ENCODE measurements around the gene VWA3A.
"Not testable (repeated sequence)": the region's sequence is repeated elsewhere in the genome, so short reads cannot be mapped to it uniquely, and the experiment has no call there.

Gene VWA3A

DNA sequence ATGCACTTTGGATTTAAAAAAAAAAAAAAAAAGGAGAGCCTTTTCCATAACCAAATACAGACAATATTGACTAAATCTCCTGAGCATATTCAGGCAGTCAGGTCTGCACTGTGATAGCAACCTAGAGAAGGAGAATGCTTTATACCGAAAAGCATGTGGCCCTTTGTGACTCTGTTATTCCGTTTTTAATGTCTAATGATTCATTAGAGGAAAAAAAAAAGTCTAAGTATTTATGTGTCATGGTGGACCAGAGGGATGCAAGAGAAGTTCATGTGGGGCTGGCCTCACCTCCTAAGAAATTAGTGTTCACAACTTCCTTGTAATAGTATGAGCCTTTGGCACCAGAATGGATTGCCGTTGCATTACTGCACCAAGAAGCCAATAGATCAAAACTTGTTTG is 11.3 kb upstream of the VWA3A start:
- FAIRE-seq = no peak
- DNase-seq (ENCODE audit: low spot score) = no peak

DNA sequence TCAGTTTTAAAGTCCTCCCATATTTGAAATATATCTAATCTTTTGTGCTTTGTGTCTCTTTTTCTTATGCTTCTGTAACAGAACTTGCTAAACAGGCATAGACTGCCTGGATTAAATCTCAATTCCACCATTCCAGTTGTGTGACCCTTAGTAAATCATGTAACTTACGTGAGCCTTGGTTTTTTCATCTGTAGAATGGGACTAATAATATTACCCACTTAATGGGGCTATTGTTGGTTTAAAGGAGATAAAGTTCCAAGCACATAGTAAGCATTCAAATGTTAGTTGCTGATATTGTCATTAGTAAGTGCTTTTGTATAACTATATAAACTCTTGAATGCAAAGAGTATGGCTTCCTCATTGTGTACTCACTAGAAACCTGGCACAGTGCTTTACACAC is 5.9 kb upstream of the VWA3A start:
- no peak for FAIRE-seq
- DNase-seq (ENCODE audit: low spot score) = no peak

DNA sequence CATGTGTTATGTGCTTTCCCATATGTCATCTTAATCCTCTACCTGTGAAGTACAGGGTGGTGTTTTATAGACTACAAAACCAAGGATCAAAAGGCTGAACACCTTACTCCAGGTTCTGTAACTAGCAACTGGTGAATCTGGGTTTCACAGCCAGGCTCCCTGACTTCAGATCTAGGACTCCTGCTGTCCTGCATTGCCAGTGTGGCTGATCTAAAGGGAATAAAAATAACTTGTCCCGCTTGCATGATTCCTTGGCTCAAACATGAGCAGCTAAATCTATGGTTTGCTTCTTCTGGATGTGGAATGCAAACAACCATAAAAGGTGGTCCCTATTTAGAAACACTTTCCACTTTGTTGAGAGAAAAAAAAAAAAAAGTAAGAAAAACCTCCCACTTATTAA is 3.7 kb upstream of the VWA3A start:
- FAIRE-seq (no peak), DNase-seq (ENCODE audit: low spot score) (no peak)

DNA sequence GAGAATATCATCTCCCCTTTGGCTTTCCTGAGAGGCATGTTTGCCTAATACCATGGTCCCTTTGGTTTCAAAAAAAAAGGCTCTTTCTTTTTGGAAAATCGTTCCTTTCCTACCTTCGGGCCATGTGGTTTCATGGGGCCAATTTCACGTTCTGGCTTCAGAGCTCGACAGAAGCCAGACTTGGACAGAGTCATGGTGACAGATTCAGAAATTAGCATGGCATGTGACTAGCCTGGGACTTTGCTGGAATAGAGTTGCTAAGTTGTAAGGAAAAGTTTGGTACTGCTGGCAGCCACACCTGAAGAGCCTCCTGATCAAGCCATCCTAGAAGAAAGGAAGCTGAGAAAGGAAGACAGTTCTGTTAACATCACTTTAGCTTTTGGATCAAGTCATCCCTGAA is 2.4 kb upstream of the VWA3A start:
- no peak for FAIRE-seq
- no peak for DNase-seq (ENCODE audit: low spot score)

DNA sequence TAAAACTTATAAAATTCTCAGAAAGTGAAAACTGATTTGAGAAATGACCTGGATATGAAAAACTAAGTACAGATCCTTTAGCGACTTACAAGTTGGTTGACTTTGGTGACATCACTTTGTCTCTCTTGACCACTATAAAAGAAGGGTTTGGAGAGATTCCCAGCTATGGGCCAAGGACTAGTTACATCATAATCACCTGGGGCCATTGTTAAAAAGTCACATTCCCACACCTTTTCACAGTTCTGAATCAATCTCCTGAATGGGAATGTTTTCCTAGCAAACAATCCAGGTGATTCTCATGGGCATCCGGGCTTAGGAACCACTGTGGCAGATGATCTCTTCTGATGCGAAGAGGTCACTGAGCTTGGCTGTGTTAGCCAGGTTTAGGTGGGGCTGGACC is 620 bp upstream of the VWA3A start:
- no peak for FAIRE-seq
- DNase-seq (ENCODE audit: low spot score) = no peak

DNA sequence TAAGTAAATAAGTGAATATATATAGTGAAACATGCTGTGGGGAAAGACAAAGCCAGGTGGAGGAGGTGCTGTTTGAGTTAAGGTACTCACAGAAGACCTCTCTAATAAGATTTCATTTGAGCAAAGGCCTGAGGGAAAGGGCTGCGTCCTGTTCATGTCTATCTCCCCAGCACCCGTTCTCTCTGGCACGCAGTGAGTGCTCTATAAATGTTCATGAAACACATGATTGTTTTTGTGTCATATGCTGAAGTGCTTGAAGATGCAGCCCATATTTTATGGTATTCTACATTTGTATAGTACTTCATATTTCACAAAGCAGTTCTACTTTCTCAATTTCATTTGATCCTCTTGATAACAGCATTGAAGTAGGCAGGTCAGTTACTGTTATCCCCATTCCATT is 990 bp downstream of the VWA3A start:
- no peak for DNase-seq (ENCODE audit: low spot score)
- FAIRE-seq = no peak

DNA sequence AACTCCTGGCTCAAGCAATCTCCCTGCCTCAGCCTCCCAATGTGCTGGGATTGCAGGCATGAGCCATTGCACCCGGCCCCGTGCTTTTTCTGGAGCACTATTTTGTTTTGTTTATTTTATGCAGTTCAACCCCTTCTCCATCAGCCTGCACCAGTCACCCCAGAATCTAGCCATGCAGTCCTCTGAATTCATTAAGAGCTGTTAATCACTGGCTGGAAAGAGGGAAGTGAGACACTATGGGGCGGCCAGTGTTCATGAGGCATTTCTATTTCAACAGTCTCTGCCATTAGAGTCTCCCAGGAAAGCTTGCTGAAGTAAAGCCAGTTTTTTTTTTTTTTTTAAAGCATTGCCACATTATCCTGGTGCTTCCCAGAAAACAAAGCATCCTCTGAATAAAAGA is 1.7 kb downstream of the VWA3A start:
- no peak for FAIRE-seq
- DNase-seq (ENCODE audit: low spot score) = no peak

DNA sequence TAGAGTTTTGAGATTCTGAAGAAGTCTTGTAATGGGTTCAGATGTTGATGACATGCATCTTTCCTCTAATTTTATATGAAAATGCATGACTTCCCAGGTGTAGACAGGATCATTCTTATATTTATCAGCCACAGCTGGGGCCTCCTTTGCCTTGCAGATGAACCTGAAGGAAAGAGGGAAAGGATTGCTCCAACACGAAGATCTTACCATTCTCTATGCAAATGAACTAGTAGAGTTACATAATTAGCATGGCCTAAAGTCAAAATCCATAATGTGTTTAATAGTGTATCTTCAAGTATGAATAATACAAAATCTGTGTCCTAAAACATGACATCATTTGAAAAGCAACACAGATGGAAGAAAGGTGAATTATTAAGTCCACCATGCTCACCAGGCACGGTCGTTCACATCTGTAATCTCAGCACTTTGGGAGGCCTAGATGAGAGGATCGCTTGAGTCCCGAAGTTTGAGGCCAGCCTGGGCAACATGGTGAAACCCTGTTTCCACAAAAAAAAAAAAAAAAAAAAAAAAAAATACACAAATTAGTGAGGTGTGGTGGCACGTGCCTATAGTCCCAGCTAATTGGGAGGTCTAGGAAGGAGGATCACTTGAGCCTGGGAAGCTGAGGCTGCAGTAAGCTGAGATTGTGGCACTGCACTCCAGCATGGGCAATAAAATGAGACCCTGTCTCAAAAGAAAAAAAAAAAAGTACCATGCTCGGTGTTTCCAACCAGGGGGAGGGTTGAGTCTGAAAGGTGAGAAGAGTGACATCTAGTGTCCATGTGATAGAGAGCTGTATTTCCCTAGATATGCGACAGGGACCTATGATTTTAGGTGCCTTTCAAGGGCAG is 6.3 kb downstream of the VWA3A start:
- no peak for FAIRE-seq
- DNase-seq (ENCODE audit: low spot score) = peak; percentile 40

DNA sequence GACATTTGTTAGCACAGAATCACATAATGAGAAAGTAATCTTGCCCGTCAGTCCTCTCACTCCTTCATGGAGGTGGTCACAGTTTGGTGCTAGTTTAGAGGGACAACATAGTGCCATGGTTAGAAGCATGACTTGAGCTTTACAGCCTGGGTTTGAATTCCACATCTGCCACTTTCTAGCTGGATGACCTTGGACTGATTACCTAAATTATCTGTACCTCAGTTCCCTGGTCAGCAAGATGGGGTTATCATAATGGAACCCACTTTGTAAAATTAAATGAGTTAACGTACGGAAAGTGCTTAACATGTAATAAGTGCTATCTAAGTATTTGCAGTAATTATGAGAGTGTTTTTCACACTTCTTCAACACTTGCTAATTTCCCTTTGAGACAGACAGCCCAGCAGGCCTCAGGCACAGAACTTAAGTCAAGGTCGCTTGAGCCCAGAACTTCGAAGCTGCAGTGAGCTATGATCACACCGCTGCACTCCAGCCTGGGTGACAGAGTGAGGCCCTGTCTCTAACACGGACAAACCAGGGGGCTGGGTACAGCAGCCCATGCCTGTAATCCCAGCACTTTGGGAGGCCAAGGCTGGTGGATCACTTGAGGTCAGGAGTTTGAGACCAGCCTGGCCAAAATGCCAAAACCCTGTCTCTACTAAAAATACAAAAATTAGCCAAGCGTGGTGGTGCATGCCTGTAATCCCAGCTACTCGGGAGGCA is 7.1 kb downstream of the VWA3A start:
- FAIRE-seq = no peak

DNA sequence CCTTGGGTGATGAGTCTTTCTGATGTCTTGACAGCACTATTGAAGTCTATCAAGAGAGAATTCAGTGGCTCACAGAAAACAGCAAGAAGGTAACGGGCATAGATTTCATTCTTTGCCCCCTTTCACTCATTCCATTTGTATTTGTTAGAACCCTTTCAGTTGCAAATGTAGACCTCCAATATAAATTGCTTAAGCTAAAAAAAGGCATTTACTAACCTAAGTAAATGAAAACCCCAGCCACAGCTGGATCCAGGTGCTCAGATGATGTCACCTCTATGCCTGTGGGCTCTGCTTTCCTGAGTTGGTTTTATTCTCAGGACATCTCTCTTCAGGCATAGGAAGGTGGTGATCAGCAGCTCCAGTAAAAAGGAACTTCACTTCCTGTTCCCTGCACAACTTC is 11.1 kb downstream of the VWA3A start:
- DNase-seq (ENCODE audit: low spot score) (no peak), FAIRE-seq (no peak)

More for the DNA sequence above, 7.1 kb downstream of the VWA3A start:
- no peak for DNase-seq (ENCODE audit: low spot score)

DNA sequence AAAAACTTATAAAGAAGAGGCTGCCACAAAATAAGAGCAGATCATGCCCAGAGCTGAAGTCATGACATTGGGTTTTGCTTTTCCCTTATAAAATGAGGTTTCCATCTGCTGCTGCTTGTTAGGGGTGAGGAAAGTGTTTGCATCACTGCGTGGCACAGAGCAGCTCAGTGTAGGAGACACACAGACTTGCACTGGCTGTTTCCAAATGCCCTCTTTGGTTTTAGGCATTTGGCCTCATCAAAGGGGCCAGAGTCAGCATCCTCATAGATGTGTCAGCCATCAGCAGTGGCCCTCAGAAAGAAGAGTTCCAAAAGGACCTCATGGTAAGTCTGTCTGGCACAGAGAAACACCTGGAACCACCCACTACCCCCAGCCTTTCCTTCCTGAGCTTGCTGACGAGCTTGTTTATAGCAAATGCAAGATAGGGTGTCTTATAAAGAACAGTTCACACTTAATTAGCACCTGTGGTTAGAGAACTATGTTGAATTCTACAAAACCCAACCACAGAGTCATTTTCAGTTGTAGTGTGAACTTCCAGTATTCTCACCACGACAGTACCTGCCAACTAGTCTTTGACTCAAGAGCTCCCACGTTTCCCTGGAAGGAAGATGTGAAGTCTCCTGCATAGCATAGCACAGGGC is 17.0 kb downstream of the VWA3A start:
- no peak for FAIRE-seq
- DNase-seq (ENCODE audit: low spot score) = no peak

DNA sequence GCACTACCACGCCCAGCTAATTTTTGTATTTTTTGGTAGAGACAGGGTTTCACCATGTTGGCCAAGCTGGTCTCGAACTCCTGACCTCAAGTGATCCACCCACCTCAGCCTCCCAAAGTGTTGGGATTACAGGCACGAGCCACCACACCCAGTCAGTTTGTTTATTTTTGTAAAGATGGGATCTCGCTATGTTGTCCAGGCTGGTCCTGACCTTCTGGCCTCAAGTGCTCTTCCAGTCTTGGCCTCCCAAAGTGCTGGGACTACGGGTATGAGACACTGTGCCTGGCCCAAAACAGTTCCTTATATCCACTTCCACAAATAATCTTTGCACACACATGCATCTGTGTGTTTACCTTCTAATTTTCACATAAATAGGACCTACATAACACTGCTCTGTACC is 19.3 kb downstream of the VWA3A start:
- FAIRE-seq; DNase-seq (ENCODE audit: low spot score): not testable (repeated sequence)

DNA sequence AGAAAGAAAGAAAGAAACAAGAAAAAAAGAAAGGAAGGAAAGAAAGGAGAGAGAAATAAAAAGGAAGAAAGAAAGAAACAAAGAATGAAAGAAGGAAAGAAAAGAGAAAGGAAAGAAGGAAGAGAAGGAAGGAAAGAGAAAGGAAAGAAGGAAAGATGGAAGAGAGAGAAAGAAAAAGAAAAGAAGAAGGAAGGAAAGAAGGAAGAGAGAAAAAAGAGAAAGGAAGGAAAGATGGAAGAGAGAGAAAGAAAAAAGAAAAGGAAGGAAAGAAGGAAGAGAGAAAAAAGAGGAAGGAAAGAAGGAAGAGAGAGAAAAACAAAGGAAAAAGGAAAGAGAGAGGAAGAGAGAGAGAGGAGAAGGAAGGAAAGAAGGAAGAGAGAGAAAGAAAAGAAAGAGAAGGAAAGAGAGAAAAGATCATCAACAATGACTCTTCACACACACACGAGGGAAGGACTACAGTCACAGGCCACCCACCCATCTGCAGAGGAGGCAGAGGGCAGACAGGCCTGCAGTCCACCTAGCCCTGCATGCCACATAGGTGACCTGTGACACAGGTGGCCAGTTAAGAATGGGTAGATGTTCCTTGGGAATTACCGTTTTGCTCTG is 23.9 kb downstream of the VWA3A start:
- DNase-seq (ENCODE audit: low spot score) (no peak), FAIRE-seq (no peak)

DNA sequence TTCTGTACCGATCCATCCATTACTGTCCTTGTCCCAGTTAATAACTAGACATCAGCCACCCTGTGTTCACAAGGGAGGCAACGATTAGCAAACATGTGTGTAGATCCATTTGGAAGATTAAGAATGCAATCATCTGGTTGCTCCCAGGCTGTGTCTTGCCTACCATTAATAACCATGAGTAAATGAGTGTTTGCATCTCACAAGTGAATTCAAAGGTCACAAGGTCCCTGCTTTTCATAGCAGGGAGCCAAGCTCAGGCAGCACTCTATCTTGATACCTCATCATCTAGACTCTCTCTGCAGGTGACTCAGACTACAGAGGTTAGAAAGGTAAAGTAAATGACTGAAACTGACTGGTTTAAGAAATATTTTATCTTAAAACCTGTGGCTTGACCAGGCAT is 25.3 kb downstream of the VWA3A start:
- FAIRE-seq (no peak), DNase-seq (ENCODE audit: low spot score) (peak; percentile 64)

DNA sequence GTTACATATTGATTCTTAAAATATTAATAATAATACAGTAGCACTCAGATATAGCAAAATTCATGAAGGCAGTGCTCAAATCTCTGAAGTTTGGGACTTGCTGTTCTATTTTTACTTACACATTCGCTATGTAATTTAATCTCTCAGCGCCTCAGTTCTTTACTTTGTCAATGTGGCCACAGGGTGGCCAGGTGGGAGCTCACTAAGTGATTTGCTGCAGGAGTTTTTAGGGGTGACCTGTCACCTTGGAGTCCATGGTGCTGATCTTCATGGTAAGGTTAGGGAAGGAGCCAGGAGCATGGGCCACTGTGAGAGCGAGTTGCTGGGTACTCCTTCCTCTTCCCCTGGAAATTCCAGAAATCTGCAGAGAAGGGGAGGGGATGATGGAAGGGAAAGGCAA is 28.1 kb downstream of the VWA3A start:
- FAIRE-seq (no peak), DNase-seq (ENCODE audit: low spot score) (no peak)

DNA sequence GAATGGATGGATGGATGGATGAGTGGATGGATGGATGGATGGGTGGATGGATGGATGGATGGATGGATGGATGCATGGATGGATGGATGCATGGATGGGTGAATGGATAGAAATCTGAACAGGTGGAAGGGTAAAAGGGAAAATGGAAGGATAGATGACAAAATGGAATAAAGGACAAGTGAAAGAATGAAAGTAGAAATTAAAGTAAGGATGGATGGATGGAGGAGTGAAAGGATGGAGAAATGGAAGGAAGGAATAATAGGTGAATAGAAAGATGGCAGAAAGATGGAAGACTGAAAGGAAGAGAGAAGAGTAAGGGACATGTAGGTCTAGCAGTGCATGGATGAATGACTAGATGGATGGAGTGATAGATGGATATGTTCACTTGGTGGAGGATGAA is 29.9 kb downstream of the VWA3A start:
- DNase-seq (ENCODE audit: low spot score) (no peak), FAIRE-seq (no peak)

DNA sequence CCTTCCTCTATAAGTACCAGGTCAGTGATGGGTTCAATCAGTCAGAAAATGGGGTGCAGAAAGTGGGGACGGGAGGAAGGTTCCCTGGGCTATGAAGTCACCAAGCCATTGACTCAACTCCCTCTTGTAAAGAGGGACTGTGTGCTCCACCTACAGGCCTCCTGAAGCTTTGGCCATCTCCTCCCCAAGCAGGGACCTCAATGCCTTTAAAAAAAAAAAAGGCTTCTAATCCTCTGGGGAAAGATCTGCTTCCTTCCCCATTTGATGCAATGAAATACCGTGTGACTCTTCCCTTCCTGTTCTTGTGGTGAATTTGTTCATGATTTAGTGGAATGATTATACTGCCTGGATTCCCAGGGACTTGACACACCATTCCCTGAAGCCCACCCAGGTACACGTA is 30.8 kb downstream of the VWA3A start:
- no peak for FAIRE-seq
- DNase-seq (ENCODE audit: low spot score) = no peak

DNA sequence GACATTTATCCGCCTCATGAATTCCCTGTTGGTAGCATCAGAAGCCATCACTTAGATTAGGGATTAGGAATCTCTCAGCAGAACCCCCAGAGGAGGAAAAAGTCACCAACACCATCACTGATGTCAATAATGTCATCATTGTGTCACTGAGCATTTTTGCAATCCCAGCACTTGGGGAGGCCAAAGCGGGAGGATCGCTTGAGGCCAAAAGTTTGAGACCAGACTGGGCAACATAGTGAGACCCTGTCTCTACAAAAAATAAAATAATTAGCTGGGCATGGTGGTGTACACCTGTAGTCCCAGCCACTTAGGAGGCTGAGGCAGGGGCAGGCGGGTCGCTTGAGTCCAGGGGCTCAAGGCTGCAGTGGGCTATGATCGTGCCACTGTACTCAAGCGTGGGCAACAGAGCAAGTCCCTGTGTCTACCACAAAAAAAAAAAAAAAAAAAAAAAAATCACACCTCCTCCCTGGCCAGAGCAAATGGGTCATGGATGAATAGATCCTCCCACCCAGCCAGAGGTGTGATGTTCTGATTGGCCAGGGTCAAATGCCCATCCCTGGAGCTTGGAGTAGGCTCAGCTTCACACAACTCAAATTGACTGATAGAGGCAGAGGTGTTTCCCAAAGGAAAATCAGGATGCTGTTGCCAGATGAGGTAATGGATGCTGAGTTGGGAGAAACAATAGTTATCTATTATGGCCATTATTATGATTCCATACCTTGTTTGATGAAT is 31.6 kb downstream of the VWA3A start:
- no peak for DNase-seq (ENCODE audit: low spot score)
- no peak for FAIRE-seq

DNA sequence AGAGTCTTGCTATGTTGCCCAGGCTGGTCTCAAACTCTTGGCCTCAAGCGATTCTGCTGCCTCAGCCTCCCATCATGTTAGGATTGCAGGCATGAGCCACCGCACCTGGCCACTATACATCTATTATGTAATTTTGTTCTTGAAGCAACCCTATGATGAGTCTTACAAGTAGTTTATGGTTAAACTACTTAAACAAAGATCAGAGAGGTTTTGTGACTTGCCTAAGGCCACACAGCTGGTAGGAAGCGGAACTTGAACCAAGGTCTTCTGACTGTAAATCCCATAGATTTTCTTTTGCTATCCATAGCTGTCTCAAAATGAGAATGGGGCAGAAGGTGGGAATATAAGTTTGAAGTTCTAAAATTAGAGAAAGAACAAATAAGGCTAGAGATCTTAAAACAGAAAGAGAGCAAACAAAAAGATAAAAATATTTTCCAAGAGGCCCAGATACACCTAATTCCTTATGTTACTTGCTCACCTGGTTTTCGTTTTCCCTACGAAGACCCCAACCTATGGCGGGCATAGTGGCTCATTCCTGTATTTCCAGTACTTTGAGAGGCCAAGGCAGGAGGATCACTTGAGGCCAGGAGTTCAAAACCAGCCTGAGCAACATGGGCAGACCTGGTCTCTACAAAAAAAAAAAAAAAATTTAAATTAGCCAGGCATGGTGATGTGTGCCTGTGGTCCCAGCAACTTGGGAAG is 32.4 kb downstream of the VWA3A start:
- FAIRE-seq = no peak
- no peak for DNase-seq (ENCODE audit: low spot score)

DNA sequence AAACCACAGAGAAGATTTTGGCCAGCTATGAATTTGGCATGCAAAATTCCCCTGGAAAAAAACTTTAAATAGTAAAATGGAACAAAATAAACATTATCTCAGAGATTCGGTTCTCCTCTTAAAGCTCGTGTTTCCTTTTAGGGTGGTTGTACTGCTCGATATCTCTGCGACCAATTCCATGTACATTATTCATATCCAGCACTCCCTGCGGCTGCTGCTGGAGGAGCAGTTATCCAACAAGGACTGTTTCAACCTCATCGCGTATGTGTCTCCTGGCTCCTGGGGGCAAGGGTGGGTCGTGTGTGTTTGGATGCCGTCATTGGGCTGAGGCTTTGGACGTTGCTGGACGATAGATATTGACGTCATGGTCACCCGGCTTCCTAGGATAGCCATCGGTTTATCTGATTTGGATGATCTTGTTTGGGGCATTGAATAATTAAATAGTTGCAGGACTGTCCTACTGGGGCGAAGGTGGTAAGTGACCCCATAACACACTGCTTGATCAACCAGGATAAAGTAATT is 33.8 kb downstream of the VWA3A start:
- DNase-seq (ENCODE audit: low spot score) (no peak), FAIRE-seq (no peak)
